CD4-positive, alpha-beta T cell (primary cell): ENCODE results near the gene GPC5. TPM values are rescaled to one million over a fixed set of nuclear protein-coding genes. Genes with fewer than 3 reads are reported as not detected.

ENCODE experiments used
- ATAC-seq: fragments of 200-7000 bp; cut with Tn5 transposase; one replicate; pipeline ENCODE4 v1.10.0; 2022; ENCODE audit warnings: mild to moderate bottlenecking; ENCODE audit not compliant: poor library complexity
- CTCF ChIA-PET: fragments of 350-600 bp; sonication (Branson Sonifier 250); formaldehyde crosslinking; loops from one replicate; lab custom pipeline; 2021; ENCODE audit warnings: antibody characterized with exemption, inconsistent platforms; lab: Charles Lee
- POLR2A ChIA-PET: fragments of 350-600 bp; sonication (Branson Sonifier 250); formaldehyde crosslinking; loops from one replicate; lab custom pipeline; 2021; ENCODE audit warnings: antibody characterized with exemption, inconsistent platforms; lab: Charles Lee
- DNase-seq, 14 experiments: peaks; one replicate each; pipeline ENCODE4 v3.0.0-alpha.2; 2013 to 2020; ENCODE audit warnings: mixed read lengths in 2 of 14
- H3K27ac ChIP-seq, 2 donors: one replicate each; pipeline versions ENCODE4 v1.5.1 to v1.7.0; 2013; ENCODE audit warnings: low read length in 2 of 2, low read depth in 1 of 2, mild to moderate bottlenecking in 1 of 2
- H3K27me3 ChIP-seq, 2 experiments: 1 replicate in 1 of 2; 2 replicates in 1 of 2; pipeline versions ENCODE4 v1.6.1 to v1.7.0; 2013; ENCODE audit warnings: low read length in 2 of 2, control low read depth in 1 of 2, mild to moderate bottlenecking in 1 of 2, moderate library complexity in 1 of 2; ENCODE audit not compliant: insufficient read depth in 2 of 2, control insufficient read depth in 1 of 2
- H3K36me3 ChIP-seq: one replicate; pipeline ENCODE4 v1.6.1; 2013; ENCODE audit warnings: low read length, control low read depth; ENCODE audit not compliant: insufficient read depth
- H3K4me1 ChIP-seq: one replicate; pipeline ENCODE4 v1.6.1; 2013; ENCODE audit warnings: low read length, control low read depth; ENCODE audit not compliant: insufficient read depth
- H3K4me3 ChIP-seq: one replicate; pipeline ENCODE4 v1.5.1; 2013; ENCODE audit warnings: mild to moderate bottlenecking, low read length, moderate library complexity
- H3K9me3 ChIP-seq, 2 experiments: 1 replicate in 1 of 2; 2 replicates in 1 of 2; pipeline versions ENCODE4 v1.6.1 to v1.7.0; 2013; ENCODE audit warnings: low read length in 2 of 2, mild to moderate bottlenecking in 2 of 2, control low read depth in 1 of 2, moderate library complexity in 1 of 2; ENCODE audit not compliant: control insufficient read depth in 1 of 2, insufficient read depth in 1 of 2
- H3K27ac Mint-ChIP-seq: one replicate; pipeline ENCODE4 v1.8.0; 2020; ENCODE audit warnings: mixed read lengths
- H3K27me3 Mint-ChIP-seq: one replicate; pipeline ENCODE4 v1.8.0; 2021; ENCODE audit warnings: mixed read lengths
- H3K36me3 Mint-ChIP-seq: one replicate; pipeline ENCODE4 v1.8.0; 2021; ENCODE audit warnings: low read depth, mixed read lengths
- H3K4me1 Mint-ChIP-seq: one replicate; pipeline ENCODE4 v1.8.0; 2021; ENCODE audit warnings: low read depth, mixed read lengths
- H3K4me3 Mint-ChIP-seq: one replicate; pipeline ENCODE4 v1.8.0; 2020; ENCODE audit warnings: mild to moderate bottlenecking, mixed read lengths
- H3K9me3 Mint-ChIP-seq: one replicate; pipeline ENCODE4 v1.8.0; 2020; ENCODE audit warnings: mixed read lengths
- intact Hi-C, 2 experiments: fragments of 100-400 bp; cut with DNase I in 1 of 2; cut with micrococcal nuclease in 1 of 2; formaldehyde crosslinking; loops; one replicate each; pipeline versions ENCODE4 v1.15.1 to v1.9.0; 2023 to 2025; cut with DNase I, micrococcal nuclease
- total RNA-seq, 174 experiments: library from RNA in 2 of 174; stranded (reverse) in 2 of 174; gene quantifications; one replicate each; pipeline ENCODE4 v1.2.3 and lab custom pipeline; 2021 to 2026
- TF ChIP-seq, protein P1 (sequence below): fragments of 200-600 bp; IDR thresholded peaks from one replicate; pipeline ENCODE4 v1.8.0; 2022; ENCODE audit warnings: antibody characterized with exemption, mild to moderate bottlenecking

Gene GPC5
- total RNA-seq, 2 experiments from 2014 or later: not detected

DNA sequence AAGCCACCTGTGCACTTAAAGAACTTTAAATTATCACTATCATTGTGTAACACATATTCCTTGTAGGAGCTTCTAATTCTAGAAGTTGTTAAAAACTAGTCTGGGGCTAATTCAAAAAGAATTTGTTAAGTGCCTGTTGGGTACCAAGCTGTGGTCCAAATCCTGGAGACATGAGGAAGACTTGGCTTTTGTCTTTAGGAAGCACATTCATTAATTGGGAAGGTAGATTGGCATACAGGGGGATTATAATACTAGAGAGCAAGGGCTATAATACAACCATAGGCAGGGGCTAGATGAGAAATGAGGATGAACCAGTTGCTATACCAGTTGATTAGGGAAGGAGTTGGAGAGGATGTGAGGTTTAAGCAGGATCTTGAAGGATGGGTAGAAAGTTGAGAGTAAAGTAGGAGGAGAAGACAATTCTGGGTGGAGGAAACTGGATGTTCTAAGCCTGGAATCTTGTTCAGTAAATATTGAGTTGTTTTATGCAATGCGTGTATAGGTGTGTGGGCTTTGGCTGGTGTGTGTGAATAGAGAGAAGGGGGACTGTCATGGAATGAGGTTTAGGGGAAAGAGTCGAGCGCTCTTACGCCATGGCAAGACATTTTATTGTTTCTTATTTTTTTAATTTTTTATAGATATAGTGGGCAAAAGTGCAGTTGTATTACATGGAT lies 350.1 kb downstream of the GPC5 start:
- POLR2A ChIA-PET: no interaction called here

GRCh38 chr13:91758724-91759123 lies 360.3 kb downstream of the GPC5 start:
- Histone ChIP-seq H3K27me3 (no peaks in the 10 kb centered on the region), H3K9me3 (no peaks in the 10 kb centered on the region), H3K36me3 (no peaks in the 10 kb centered on the region), H3K4me3 (no peak overlapping the region), H3K27ac (no peak overlapping the region), H3K4me1 (no peaks in the 10 kb centered on the region)
- Mint-ChIP-seq H3K27ac (no peak overlapping the region), H3K27me3 (no peaks in the 10 kb centered on the region), H3K9me3 (no peaks in the 10 kb centered on the region), H3K36me3 (no peaks in the 10 kb centered on the region), H3K4me3 (no peak overlapping the region), H3K4me1 (no peaks in the 10 kb centered on the region)
- DNase-seq (no peak), ATAC-seq (no peak)
- ChIA-PET CTCF (no interaction called here), POLR2A (no interaction called here)
- intact Hi-C loops: no loop called here
- TF ChIP-seq, protein P1, sequence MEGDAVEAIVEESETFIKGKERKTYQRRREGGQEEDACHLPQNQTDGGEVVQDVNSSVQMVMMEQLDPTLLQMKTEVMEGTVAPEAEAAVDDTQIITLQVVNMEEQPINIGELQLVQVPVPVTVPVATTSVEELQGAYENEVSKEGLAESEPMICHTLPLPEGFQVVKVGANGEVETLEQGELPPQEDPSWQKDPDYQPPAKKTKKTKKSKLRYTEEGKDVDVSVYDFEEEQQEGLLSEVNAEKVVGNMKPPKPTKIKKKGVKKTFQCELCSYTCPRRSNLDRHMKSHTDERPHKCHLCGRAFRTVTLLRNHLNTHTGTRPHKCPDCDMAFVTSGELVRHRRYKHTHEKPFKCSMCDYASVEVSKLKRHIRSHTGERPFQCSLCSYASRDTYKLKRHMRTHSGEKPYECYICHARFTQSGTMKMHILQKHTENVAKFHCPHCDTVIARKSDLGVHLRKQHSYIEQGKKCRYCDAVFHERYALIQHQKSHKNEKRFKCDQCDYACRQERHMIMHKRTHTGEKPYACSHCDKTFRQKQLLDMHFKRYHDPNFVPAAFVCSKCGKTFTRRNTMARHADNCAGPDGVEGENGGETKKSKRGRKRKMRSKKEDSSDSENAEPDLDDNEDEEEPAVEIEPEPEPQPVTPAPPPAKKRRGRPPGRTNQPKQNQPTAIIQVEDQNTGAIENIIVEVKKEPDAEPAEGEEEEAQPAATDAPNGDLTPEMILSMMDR: no peak

More for the DNA sequence above, 350.1 kb downstream of the GPC5 start:
- Histone ChIP-seq H3K27ac (no peak overlapping the region), H3K36me3 (no peaks in the 10 kb centered on the region), H3K9me3 (peaks cover 0 to 4% of the 10 kb centered on the region in 2 experiments), H3K4me3 (no peak overlapping the region), H3K4me1 (no peaks in the 10 kb centered on the region), H3K27me3 (no peaks in the 10 kb centered on the region)
- Mint-ChIP-seq H3K4me1 (no peaks in the 10 kb centered on the region), H3K4me3 (no peak overlapping the region), H3K27me3 (no peaks in the 10 kb centered on the region), H3K36me3 (no peaks in the 10 kb centered on the region), H3K9me3 (no peaks in the 10 kb centered on the region), H3K27ac (no peak overlapping the region)
- no peak for ATAC-seq
- intact Hi-C loops: no loop called here
- TF ChIP-seq, protein P1: no peak
- no peak for DNase-seq
- CTCF ChIA-PET: no interaction called here

GRCh38 chr13:91762957-91763356 lies 364.5 kb downstream of the GPC5 start:
- TF ChIP-seq, protein P1: no peak
- POLR2A ChIA-PET: no interaction called here
- CTCF ChIA-PET: no interaction called here
- Mint-ChIP-seq H3K4me1 (no peaks in the 10 kb centered on the region), H3K36me3 (no peaks in the 10 kb centered on the region), H3K27ac (no peak overlapping the region), H3K27me3 (no peaks in the 10 kb centered on the region), H3K4me3 (no peak overlapping the region), H3K9me3 (no peaks in the 10 kb centered on the region)
- no peak overlapping the region for H3K27ac ChIP-seq
- H3K4me1 ChIP-seq: no peaks in the 10 kb centered on the region
- H3K36me3 ChIP-seq: no peaks in the 10 kb centered on the region
- H3K27me3 ChIP-seq: no peaks in the 10 kb centered on the region
- H3K4me3 ChIP-seq: no peak overlapping the region
- DNase-seq (no peak), ATAC-seq (no peak)
- intact Hi-C loops: no loop called here
- peaks cover 0 to 5% of the 10 kb centered on the region in 2 experiments for H3K9me3 ChIP-seq
